ENCODE results near the gene ALG1L2. TPM values are rescaled to one million over a fixed set of nuclear protein-coding genes. Genes with fewer than 3 reads are reported as not detected.
"Not testable (repeated sequence)": the region's sequence is repeated elsewhere in the genome, so short reads cannot be mapped to it uniquely, and the experiment has no call there.

The ALG1L2 gene
- total RNA-seq, 4 donors from 2014 or later = 1.7 TPM; not detected in 2

DNA sequence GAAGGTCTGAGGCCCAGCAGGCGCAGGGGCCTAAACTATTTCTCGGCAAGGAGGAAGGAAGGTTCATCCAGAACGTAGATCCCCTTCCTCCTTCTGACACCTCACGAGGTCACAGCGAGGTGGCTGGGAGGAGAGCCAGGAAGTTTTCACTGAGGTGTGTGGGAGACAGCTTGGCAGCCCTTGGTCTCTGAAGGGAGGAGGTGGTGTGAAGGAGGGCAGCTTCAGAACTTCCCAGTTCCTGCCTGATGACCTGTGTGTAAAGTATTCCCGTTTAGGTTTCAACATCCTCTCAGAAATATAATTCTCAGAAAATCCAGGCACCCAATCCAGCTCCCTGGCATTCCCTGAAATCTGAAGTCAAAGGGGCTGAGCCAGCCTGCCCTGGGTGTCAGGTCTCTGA, 22.9 kb upstream of the ALG1L2 start:
- H3K36me3 ChIP-seq; H3K9me3 ChIP-seq; intact Hi-C loops (cut with DNase I); H3K4me1 ChIP-seq; H3K4me3 ChIP-seq (replicated peaks in 1 of 3); H3K27ac ChIP-seq; H3K27me3 ChIP-seq: not testable (repeated sequence)
- WGBS, 2 donors = 0% methylated on average over 1 of the region's 6 CpGs
- peak; percentile 12 to 14 for DNase-seq

- intact Hi-C loops (cut with DNase I); H3K4me3 ChIP-seq (replicated peaks in 1 of 3); H3K27ac ChIP-seq; H3K4me1 ChIP-seq; H3K27me3 ChIP-seq; H3K9me3 ChIP-seq; DNase-seq; H3K36me3 ChIP-seq: not testable (repeated sequence)
- WGBS, 2 donors = 89 to 100% methylated on average over 1 of the region's 1 CpG
Observed at GRCh38 chr3:130059162-130059561, 22.5 kb upstream of the ALG1L2 start.

DNA sequence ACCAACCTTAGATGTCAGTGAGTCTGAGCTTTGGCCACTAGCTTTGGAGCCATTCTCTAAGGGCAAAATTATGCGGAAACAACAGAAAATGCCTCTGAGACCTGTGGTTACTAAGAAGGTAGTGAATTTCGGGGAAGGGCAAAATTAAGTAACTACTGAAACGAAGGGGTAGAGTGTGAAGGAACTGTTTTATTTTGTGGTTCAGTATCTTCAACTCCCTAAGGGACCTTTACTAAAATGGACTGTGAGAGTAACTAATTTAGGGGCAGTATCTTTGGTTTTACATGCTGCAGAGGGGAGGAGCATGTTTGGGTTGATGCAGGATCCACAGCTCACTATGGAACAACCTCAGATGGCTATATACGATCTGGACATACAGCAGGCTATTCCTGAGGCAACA, 8.0 kb upstream of the ALG1L2 start:
- WGBS, 2 donors = 85 to 88% methylated on average over 4 of the region's 4 CpGs
- Histone ChIP-seq H3K4me3 (replicated peaks in 1 of 3) (no peak overlapping the region), H3K27ac (no peak overlapping the region), H3K9me3 (no peaks in the 10 kb centered on the region), H3K4me1 (no peaks in the 10 kb centered on the region), H3K27me3 (no peaks in the 10 kb centered on the region), H3K36me3 (no peaks in the 10 kb centered on the region)
- no peak for DNase-seq
- intact Hi-C loops (cut with DNase I) = no loop called here
- TF ChIP-seq POLR2A (IDR thresholded peaks at IDR 0.05) = no peak
- TF ChIP-seq CTCF (IDR thresholded peaks at IDR 0.05) = no peak

GRCh38 chr3:130077636-130078035, 4.0 kb upstream of the ALG1L2 start:
- Histone ChIP-seq H3K4me3 (replicated peaks in 1 of 3) (no peak overlapping the region), H3K27ac (no peak overlapping the region), H3K36me3 (no peaks in the 10 kb centered on the region), H3K9me3 (no peaks in the 10 kb centered on the region), H3K4me1 (no peaks in the 10 kb centered on the region), H3K27me3 (no peaks in the 10 kb centered on the region)
- WGBS, 2 donors = 90 to 97% methylated on average over 1 to 7 of the region's 7 CpGs
- no peak for TF ChIP-seq POLR2A (IDR thresholded peaks at IDR 0.05)
- TF ChIP-seq CTCF (IDR thresholded peaks at IDR 0.05) = no peak
- intact Hi-C loops (cut with DNase I) = no loop called here
- no peak for DNase-seq

DNA sequence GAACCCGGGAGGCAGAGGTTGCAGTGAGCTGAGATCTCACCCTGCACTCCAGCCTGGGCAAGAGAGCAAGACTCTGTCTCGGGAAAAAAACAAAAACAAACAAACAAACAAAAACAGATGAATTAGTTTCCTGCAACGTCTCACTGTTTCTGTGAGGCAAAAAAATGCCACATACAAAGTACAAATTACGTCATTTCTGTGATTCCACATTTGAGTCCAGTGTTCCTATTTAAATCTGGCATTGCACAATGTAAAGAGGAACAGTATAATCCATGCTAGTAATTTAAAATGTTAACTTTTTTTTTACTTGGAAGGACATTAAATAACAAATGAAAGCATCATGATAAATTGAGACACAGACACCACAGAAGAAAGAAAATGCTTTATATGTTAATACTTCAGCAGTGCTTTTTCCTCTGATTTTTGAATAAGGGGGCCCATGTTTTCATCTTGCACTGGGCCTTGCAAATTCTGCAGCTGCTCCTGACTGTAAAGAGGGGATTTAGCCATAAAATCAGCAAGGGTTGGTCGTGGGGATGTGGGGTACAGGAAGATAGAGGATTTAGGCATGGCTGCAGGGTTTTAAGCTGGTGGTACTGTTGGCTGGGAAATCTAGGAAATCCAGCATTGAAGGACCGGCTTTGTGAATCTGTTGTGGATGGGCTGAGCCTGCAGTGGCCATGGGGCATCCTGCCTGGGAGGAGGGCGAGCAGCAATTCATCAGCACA, 1.9 kb downstream of the ALG1L2 start:
- intact Hi-C loops (cut with DNase I); H3K36me3 ChIP-seq; DNase-seq; H3K27ac ChIP-seq; H3K9me3 ChIP-seq; H3K4me3 ChIP-seq (replicated peaks in 1 of 3); H3K4me1 ChIP-seq; H3K27me3 ChIP-seq: not testable (repeated sequence)
- 77 to 79% methylated on average over 7 of the region's 7 CpGs for WGBS, 2 donors

- Histone ChIP-seq H3K27me3 (no peaks in the 10 kb centered on the region), H3K4me3 (replicated peaks in 1 of 3) (no peak overlapping the region), H3K4me1 (no peaks in the 10 kb centered on the region), H3K27ac (no peak overlapping the region), H3K36me3 (no peaks in the 10 kb centered on the region), H3K9me3 (no peaks in the 10 kb centered on the region)
- TF ChIP-seq CTCF (IDR thresholded peaks at IDR 0.05) (no peak), POLR2A (IDR thresholded peaks at IDR 0.05) (no peak)
- WGBS, 2 donors = 52 to 78% methylated on average over 5 of the region's 5 CpGs
- DNase-seq = no peak
- intact Hi-C loops (cut with DNase I) = no loop called here
Observed at GRCh38 chr3:130084436-130084980, 2.9 kb downstream of the ALG1L2 start.

Measured in thyroid gland (tissue), 4 donors.